ENCODE data around the gene POLR3A. TPM values are rescaled to one million over a fixed set of nuclear protein-coding genes. Genes with fewer than 3 reads are reported as not detected.
"Not testable (repeated sequence)": the region's sequence is repeated elsewhere in the genome, so short reads cannot be mapped to it uniquely, and the experiment has no call there.

Gene POLR3A
- polyA plus RNA-seq, 1 of the 3 experiments (the other 2 are of a cell fraction): 10.8 TPM

GRCh38 chr10:78065611-78066010 lies 36.3 kb upstream of the POLR3A start:
- H3K9me2 ChIP-seq: no peaks in the 10 kb centered on the region
- no peak overlapping the region for H3K4me2 ChIP-seq
- H3K27ac ChIP-seq (ENCODE audit: low read depth in 2 of 2, low read length in 1 of 2): no peak overlapping the region
- CTCF ChIA-PET: interaction anchor here (1.1 to 1.4 kb wide), 2 partner anchors 13 to 18 kb away, joined by 3 to 15 read pairs; no protein-coding TSS in a partner anchor
- no peaks in the 10 kb centered on the region for H3K9me3 ChIP-seq
- no peaks in the 10 kb centered on the region for H3K36me3 ChIP-seq (replicated peaks in 1 of 2; ENCODE audit: control insufficient read depth in 1 of 2, insufficient read depth in 2 of 2, low read length in 1 of 2)
- WGBS (ENCODE audit: low lambda C conversion rate): 100% methylated on average over 2 of the region's 2 CpGs
- H3K27me3 ChIP-seq (ENCODE audit: insufficient read depth): no peaks in the 10 kb centered on the region
- no peaks in the 10 kb centered on the region for H3K79me2 ChIP-seq (ENCODE audit: insufficient read depth)
- H2AFZ ChIP-seq (ENCODE audit: low read depth): no peak overlapping the region
- no peak overlapping the region for H3K4me3 ChIP-seq (ENCODE audit: low read depth in 2 of 2, low read length in 1 of 2)
- H3K9ac ChIP-seq: no peak overlapping the region
- no peaks in the 10 kb centered on the region for H4K20me1 ChIP-seq (ENCODE audit: insufficient read depth)
- H3K4me1 ChIP-seq (ENCODE audit: control insufficient read depth in 1 of 2, insufficient read depth in 2 of 2, low read depth in 1 of 2, low read length in 1 of 2): peaks cover 0 to 5% of the 10 kb centered on the region in 2 experiments; a peak in 1 of 4 replicates
- H3F3A ChIP-seq (replicated peaks; ENCODE audit: insufficient read depth): no peaks in the 10 kb centered on the region
- POLR2A ChIA-PET: no interaction called here
- no peak for TF ChIP-seq TEAD4 (IDR thresholded peaks at IDR 0.05; ENCODE audit: borderline replicate concordance, insufficient read depth)
- TF ChIP-seq, protein P1, sequence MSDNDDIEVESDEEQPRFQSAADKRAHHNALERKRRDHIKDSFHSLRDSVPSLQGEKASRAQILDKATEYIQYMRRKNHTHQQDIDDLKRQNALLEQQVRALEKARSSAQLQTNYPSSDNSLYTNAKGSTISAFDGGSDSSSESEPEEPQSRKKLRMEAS (IDR thresholded peaks at IDR 0.05; ENCODE audit: low read depth): no peak
- TF ChIP-seq GABPA (IDR thresholded peaks at IDR 0.05; ENCODE audit: low read depth): no peak
- DNase-seq: no peak

GRCh38 chr10:78064919-78065318 lies 35.6 kb upstream of the POLR3A start:
- H3K79me2 ChIP-seq (ENCODE audit: insufficient read depth); POLR2A ChIA-PET: not testable (repeated sequence)
- CTCF ChIA-PET: interaction anchor here (1.1 kb wide), 1 partner anchor 14 kb away, joined by 3 read pairs; no protein-coding TSS in a partner anchor

DNA sequence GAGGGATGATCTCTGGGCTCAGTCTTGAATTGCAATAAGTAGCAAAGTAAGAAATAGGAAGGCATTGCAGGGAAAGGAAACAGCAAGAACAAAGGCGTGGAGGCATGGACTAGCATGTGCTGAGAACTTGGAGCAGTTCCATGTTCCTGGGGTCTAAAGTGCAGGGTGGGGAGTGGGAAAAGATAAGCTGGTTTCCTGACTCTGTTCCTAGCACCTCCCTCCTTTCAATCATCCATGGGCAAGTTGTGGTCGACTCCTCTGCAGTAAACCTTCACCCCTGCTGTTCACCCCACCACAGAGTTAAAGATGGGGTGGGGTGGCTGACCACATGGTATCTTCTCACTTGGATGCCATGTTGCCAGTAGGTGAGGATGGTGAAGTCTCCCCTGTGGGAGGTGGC lies 33.9 kb upstream of the POLR3A start:
- Histone ChIP-seq H3K36me3 (replicated peaks in 1 of 2; ENCODE audit: control insufficient read depth in 1 of 2, insufficient read depth in 2 of 2, low read length in 1 of 2) (no peaks in the 10 kb centered on the region), H3F3A (replicated peaks; ENCODE audit: insufficient read depth) (no peaks in the 10 kb centered on the region), H3K4me3 (ENCODE audit: low read depth in 2 of 2, low read length in 1 of 2) (no peak overlapping the region), H3K27me3 (ENCODE audit: insufficient read depth) (no peaks in the 10 kb centered on the region), H3K9me3 (no peaks in the 10 kb centered on the region), H3K79me2 (ENCODE audit: insufficient read depth) (no peaks in the 10 kb centered on the region), H3K27ac (ENCODE audit: low read depth in 2 of 2, low read length in 1 of 2) (no peak overlapping the region), H3K9ac (no peak overlapping the region), H3K4me2 (no peak overlapping the region), H4K20me1 (ENCODE audit: insufficient read depth) (no peaks in the 10 kb centered on the region), H3K4me1 (ENCODE audit: control insufficient read depth in 1 of 2, insufficient read depth in 2 of 2, low read depth in 1 of 2, low read length in 1 of 2) (peaks cover 0 to 5% of the 10 kb centered on the region in 2 experiments; a peak in 1 of 4 replicates), H2AFZ (ENCODE audit: low read depth) (no peak overlapping the region), H3K9me2 (no peaks in the 10 kb centered on the region)
- POLR2A ChIA-PET: no interaction called here
- TF ChIP-seq MEF2A (IDR thresholded peaks at IDR 0.05; ENCODE audit: borderline replicate concordance, low read depth): no peak
- TF ChIP-seq PBX3 (IDR thresholded peaks at IDR 0.05): no peak
- 43% methylated on average over 2 of the region's 2 CpGs for WGBS (ENCODE audit: low lambda C conversion rate)
- CTCF ChIA-PET: interaction anchor here (1.0 kb wide), 1 partner anchor 9 kb away, joined by 3 read pairs; no protein-coding TSS in a partner anchor
- no peak for DNase-seq

More at GRCh38 chr10:78064919-78065318, 35.6 kb upstream of the POLR3A start:
- 86% methylated on average over 2 of the region's 2 CpGs for WGBS (ENCODE audit: low lambda C conversion rate)
- not testable (repeated sequence) for H3K9me2 ChIP-seq; H3K4me2 ChIP-seq; H3F3A ChIP-seq (replicated peaks; ENCODE audit: insufficient read depth); H4K20me1 ChIP-seq (ENCODE audit: insufficient read depth); H2AFZ ChIP-seq (ENCODE audit: low read depth); H3K4me1 ChIP-seq (ENCODE audit: control insufficient read depth in 1 of 2, insufficient read depth in 2 of 2, low read depth in 1 of 2, low read length in 1 of 2); H3K27ac ChIP-seq (ENCODE audit: low read depth in 2 of 2, low read length in 1 of 2); DNase-seq; H3K36me3 ChIP-seq (replicated peaks in 1 of 2; ENCODE audit: control insufficient read depth in 1 of 2, insufficient read depth in 2 of 2, low read length in 1 of 2); H3K9me3 ChIP-seq; H3K9ac ChIP-seq; H3K27me3 ChIP-seq (ENCODE audit: insufficient read depth); H3K4me3 ChIP-seq (ENCODE audit: low read depth in 2 of 2, low read length in 1 of 2)

Data from SK-N-SH (cell line).